GM12878 (cell line): ENCODE data around the gene TEPSIN. TPM values are rescaled to one million over a fixed set of nuclear protein-coding genes. Genes with fewer than 3 reads are reported as not detected.

Experiments
- ATAC-seq: fragments of 200-7000 bp; cut with Tn5 transposase; 3 replicates; pipeline ENCODE4 v1.9.1; 2020; ENCODE audit warnings: mild to moderate bottlenecking, moderate library complexity
- BruUV-seq: library from RNA; stranded (reverse); fragments of 400-500 nt; replicated peaks from 2 replicates; lab custom pipeline; 2021; lab: Mats Ljungman, UMichigan
- CTCF ChIA-PET: fragments of 300-600 bp; sonication (Branson Sonifier 250); formaldehyde crosslinking; extraction: SDS; loops from one replicate; lab custom pipeline; 2021; ENCODE audit warnings: inconsistent platforms; lab: Yijun Ruan, JAX
- POLR2A ChIA-PET: fragments of 350-600 bp; formaldehyde crosslinking; extraction: SDS; loops from one replicate; lab custom pipeline; 2021; ENCODE audit warnings: inconsistent platforms; lab: Charles Lee
- RAD21 ChIA-PET: fragments of 300-600 bp; sonication (Branson Sonifier 250); formaldehyde crosslinking; loops from one replicate; lab custom pipeline; 2023; ENCODE audit warnings: antibody characterized with exemption; ENCODE audit not compliant: unreplicated experiment; lab: Charles Lee
- SMC1A ChIA-PET: fragments of 300-600 bp; sonication (Branson Sonifier 250); formaldehyde crosslinking; loops from one replicate; lab custom pipeline; 2023; ENCODE audit not compliant: unreplicated experiment, uncharacterized antibody; lab: Charles Lee
- DNase-seq: peaks from one replicate; pipeline ENCODE4 v3.0.0-alpha.2; 2011; ENCODE audit warnings: low read depth, low spot score
- FAIRE-seq: peaks from 3 replicates; lab custom pipeline; 2011; peaks lifted over from hg19 to GRCh38; lab: Jason Lieb, UNC
- H2AFZ ChIP-seq: 2 replicates; pipeline ENCODE4 v1.6.0; 2011; ENCODE audit warnings: low read depth, low read length, control low read depth; ENCODE audit not compliant: control insufficient read depth
- H3K27ac ChIP-seq: 2 replicates; pipeline ENCODE4 v1.5.1; 2011; ENCODE audit warnings: control low read depth; ENCODE audit not compliant: control insufficient read depth, insufficient read depth
- H3K27me3 ChIP-seq, 2 experiments: replicated peaks in 1 of 2; 2 replicates each; pipeline versions ENCODE4 v1.6.0 to v1.6.1; 2011; ENCODE audit warnings: low read length in 1 of 2; ENCODE audit not compliant: control insufficient read depth in 2 of 2, insufficient read depth in 2 of 2
- H3K36me3 ChIP-seq, 2 experiments: 2 replicates each; pipeline ENCODE4 v1.5.1; 2011; ENCODE audit warnings: low read length in 1 of 2; ENCODE audit not compliant: control insufficient read depth in 2 of 2, insufficient read depth in 2 of 2
- H3K4me1 ChIP-seq: 2 replicates; pipeline ENCODE4 v1.6.1; 2011; ENCODE audit warnings: mild to moderate bottlenecking, low read length, moderate library complexity, mixed read lengths; ENCODE audit not compliant: control insufficient read depth, insufficient read depth
- H3K4me2 ChIP-seq: 2 replicates; pipeline ENCODE4 v1.6.0; 2011; ENCODE audit warnings: control low read depth; ENCODE audit not compliant: control insufficient read depth, insufficient read depth
- H3K4me3 ChIP-seq: fragments of 200-600 bp; sonication (generic); 2 replicates; pipeline ENCODE4 v1.5.1; 2016
- H3K79me2 ChIP-seq: 2 replicates; pipeline ENCODE4 v1.6.0; 2011; ENCODE audit warnings: low read length; ENCODE audit not compliant: control insufficient read depth, insufficient read depth
- H3K9ac ChIP-seq: 2 replicates; pipeline ENCODE4 v1.8.0; 2011; ENCODE audit warnings: low read length, control low read depth, mixed read lengths; ENCODE audit not compliant: control insufficient read depth, insufficient read depth
- H3K9me3 ChIP-seq: replicated peaks from 3 replicates; pipeline ENCODE4 v1.5.1; 2011; ENCODE audit warnings: mild to moderate bottlenecking, low read length; ENCODE audit not compliant: control insufficient read depth, insufficient read depth
- H4K20me1 ChIP-seq: 2 replicates; pipeline ENCODE4 v1.6.0; 2011; ENCODE audit not compliant: control insufficient read depth, insufficient read depth
- CHD4 ChIP-seq: fragments of 200-600 bp; sonication (generic); IDR thresholded peaks from 2 replicates; pipeline ENCODE4 v1.6.1; 2016; ENCODE audit warnings: mild to moderate bottlenecking
- DPF2 ChIP-seq: fragments of 450-650 bp; IDR thresholded peaks from 2 replicates; pipeline ENCODE4 v1.6.1; 2017; ENCODE audit warnings: mild to moderate bottlenecking
- EP300 ChIP-seq, 2 experiments: fragments of 150-350 bp in 1 of 2; IDR thresholded peaks; 2 replicates each; pipeline ENCODE4 v1.6.1; 2011 to 2012; ENCODE audit warnings: low read depth in 2 of 2, low read length in 2 of 2, borderline replicate concordance in 1 of 2, improper control_type of control experiment in 1 of 2, inconsistent platforms in 1 of 2; ENCODE audit not compliant: control insufficient read depth in 1 of 2
- FOXK2 ChIP-seq: fragments of 450-650 bp; IDR thresholded peaks from 2 replicates; pipeline ENCODE4 v1.6.1; 2017; ENCODE audit warnings: mild to moderate bottlenecking, moderate library complexity
- IKZF2 ChIP-seq, 2 experiments: fragments of 450-650 bp; IDR thresholded peaks; 2 replicates each; pipeline ENCODE4 v1.6.1; 2017; ENCODE audit warnings: mild to moderate bottlenecking in 2 of 2, moderate library complexity in 2 of 2
- NR2C2 ChIP-seq: IDR thresholded peaks from 2 replicates; pipeline ENCODE4 v1.6.1; 2011; ENCODE audit warnings: borderline replicate concordance, low read depth; ENCODE audit not compliant: control insufficient read depth, insufficient read length
- POLR2AphosphoS5 ChIP-seq: IDR thresholded peaks from 2 replicates; pipeline ENCODE4 v1.6.1; 2011; ENCODE audit warnings: mild to moderate bottlenecking, low read length, inconsistent platforms
- POU2F2 ChIP-seq: IDR thresholded peaks from 3 replicates; pipeline ENCODE4 v1.6.1; 2011; ENCODE audit warnings: low read depth, mild to moderate bottlenecking, low read length, borderline replicate concordance
- TAF1 ChIP-seq: IDR thresholded peaks from 2 replicates; pipeline ENCODE4 v1.6.1; 2011; ENCODE audit warnings: mild to moderate bottlenecking, low read depth, low read length, borderline replicate concordance
- WRNIP1 ChIP-seq: IDR thresholded peaks from 2 replicates; pipeline ENCODE4 v1.6.1; 2011; ENCODE audit warnings: low read depth, low read length, improper control_type of control experiment, borderline replicate concordance
- ZNF274 ChIP-seq: IDR thresholded peaks from one replicate; pipeline ENCODE4 v1.8.0; 2011; ENCODE audit not compliant: insufficient read length, insufficient read depth
- ZZZ3 ChIP-seq: IDR thresholded peaks from 2 replicates; pipeline ENCODE4 v1.6.1; 2011; ENCODE audit warnings: low read depth; ENCODE audit not compliant: control insufficient read depth, insufficient read length
- WGBS: methylation state at CpG from one replicate; pipeline ENCODE4 v1.1.6; 2016; ENCODE audit warnings: low lambda C conversion rate; ENCODE audit not compliant: insufficient replicate concordance, insufficient coverage; ENCODE audit errors: missing lambda C conversion rate; 5-methylcytosine and 5-hydroxymethylcytosine counted together
- in situ Hi-C: fragments of 300-500 bp; cut with MboI; formaldehyde crosslinking; loops from 9 replicates; pipeline ENCODE4 v1.14.3; 2018; ENCODE audit warnings: mixed read lengths
- intact Hi-C: fragments of 100-400 bp; cut with micrococcal nuclease; formaldehyde crosslinking; loops from one replicate; pipeline ENCODE4 v1.14.2; 2022; ENCODE audit not compliant: unreplicated experiment
- polyA plus RNA-seq, 11 experiments: library from polyadenylated mRNA; depleted of rRNA in 4 of 11; unstranded in 6 of 11; stranded (reverse) in 5 of 11; fragments of >200 nt; fragmentation: Nextera tagmentation in 4 of 11; fragmentation: Illumina TruSeq in 1 of 11; extraction: Ambion mirVana in 4 of 11; extraction: Trizol in 1 of 11; gene quantifications; 1 replicate in 1 of 11; 2 replicates in 10 of 11; pipeline versions ENCODE4 v1.2.1 to v1.2.3, GENCODE V29; 2011 to 2016; ENCODE audit warnings: inconsistent platforms in 2 of 11, missing spikeins in 2 of 11, low read depth in 1 of 11
- total RNA-seq, 4 experiments: library from RNA; depleted of rRNA in 3 of 4; stranded (reverse); fragments of >200 nt in 3 of 4; fragmentation: Illumina TruSeq in 1 of 4; extraction: Trizol in 1 of 4; gene quantifications; 2 replicates each; pipeline versions ENCODE4 v1.2.1 to v1.2.3, GENCODE V29; 2013 to 2021
- TF ChIP-seq, protein P1 (sequence below), 3 experiments: IDR thresholded peaks in 2 of 3; conservative IDR thresholded peaks in 1 of 3; 2 replicates each; pipeline ENCODE4 v1.5.1; 2011; ENCODE audit warnings: low read depth in 3 of 3, low read length in 3 of 3, mild to moderate bottlenecking in 3 of 3, control low read depth in 2 of 3, moderate library complexity in 2 of 3, inconsistent platforms in 1 of 3, mixed read lengths in 1 of 3; ENCODE audit not compliant: control insufficient read depth in 2 of 3, insufficient read depth in 1 of 3; ENCODE audit errors: extremely low read depth in 1 of 3
- TF ChIP-seq, protein P2 (sequence below): fragments of 450-650 bp; IDR thresholded peaks from 2 replicates; pipeline ENCODE4 v1.6.1; 2016; ENCODE audit warnings: mild to moderate bottlenecking
- TF ChIP-seq, protein P3 (sequence below): IDR thresholded peaks from 2 replicates; pipeline ENCODE4 v1.6.1; 2011; ENCODE audit warnings: low read depth, mild to moderate bottlenecking, low read length, moderate library complexity, borderline replicate concordance; ENCODE audit errors: extremely low read depth
- TF ChIP-seq, protein P4 (sequence below): fragments of 450-650 bp; IDR thresholded peaks from 2 replicates; pipeline ENCODE4 v1.6.1; 2016; ENCODE audit warnings: mild to moderate bottlenecking, moderate library complexity, borderline replicate concordance

The TEPSIN gene
- total and polyA plus RNA-seq, 10 of the 15 experiments (the other 5 are each of a cell fraction or from before 2014, with no cell fraction given) = 0.87 to 36.7 (median 5.3) TPM

DNA sequence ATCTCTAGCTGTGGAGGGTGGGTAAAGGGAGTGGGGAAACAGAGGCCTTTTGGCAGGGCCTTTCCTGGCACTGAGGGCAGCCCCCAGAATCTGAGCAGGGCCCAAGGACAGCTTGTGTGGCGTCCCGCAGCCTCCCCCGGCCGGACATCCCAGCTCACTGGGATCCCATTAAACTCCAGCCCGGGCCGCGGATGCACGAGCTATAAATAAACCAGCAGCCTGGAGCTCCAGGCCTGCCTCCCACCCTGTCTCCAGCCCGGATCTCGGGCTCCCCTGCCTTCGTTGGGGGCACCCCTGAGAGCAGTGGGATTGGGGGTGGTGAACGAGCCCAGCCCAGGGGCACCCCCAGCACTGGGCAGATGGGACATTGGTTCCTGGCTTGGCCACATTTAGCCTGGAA, 59.0 kb downstream of the TEPSIN start:
- in situ Hi-C loops (no loop called here), intact Hi-C loops (no loop called here)
- no TSS peak for BruUV-seq
- Histone ChIP-seq H3K4me2 (no peak overlapping the region), H3K4me3 (no peak overlapping the region), H3K79me2 (no peaks in the 10 kb centered on the region), H3K4me1 (no peaks in the 10 kb centered on the region), H2AFZ (no peak overlapping the region), H3K9me3 (no peaks in the 10 kb centered on the region; the same call in 2 of the 3 replicates), H3K36me3 (no peaks in the 10 kb centered on the region), H4K20me1 (no peaks in the 10 kb centered on the region), H3K27ac (no peak overlapping the region), H3K27me3 (no peaks in the 10 kb centered on the region), H3K9ac (no peak overlapping the region)
- FAIRE-seq (no peak), DNase-seq (no peak), ATAC-seq (no peak)
- 46% methylated on average over 12 of the region's 12 CpGs for WGBS
- ChIA-PET RAD21 (no interaction called here), CTCF (no interaction called here), POLR2A (no interaction called here), SMC1A (no interaction called here)
- no peak for TF ChIP-seq NR2C2
- TF ChIP-seq TAF1 = no peak
- TF ChIP-seq, protein P1, sequence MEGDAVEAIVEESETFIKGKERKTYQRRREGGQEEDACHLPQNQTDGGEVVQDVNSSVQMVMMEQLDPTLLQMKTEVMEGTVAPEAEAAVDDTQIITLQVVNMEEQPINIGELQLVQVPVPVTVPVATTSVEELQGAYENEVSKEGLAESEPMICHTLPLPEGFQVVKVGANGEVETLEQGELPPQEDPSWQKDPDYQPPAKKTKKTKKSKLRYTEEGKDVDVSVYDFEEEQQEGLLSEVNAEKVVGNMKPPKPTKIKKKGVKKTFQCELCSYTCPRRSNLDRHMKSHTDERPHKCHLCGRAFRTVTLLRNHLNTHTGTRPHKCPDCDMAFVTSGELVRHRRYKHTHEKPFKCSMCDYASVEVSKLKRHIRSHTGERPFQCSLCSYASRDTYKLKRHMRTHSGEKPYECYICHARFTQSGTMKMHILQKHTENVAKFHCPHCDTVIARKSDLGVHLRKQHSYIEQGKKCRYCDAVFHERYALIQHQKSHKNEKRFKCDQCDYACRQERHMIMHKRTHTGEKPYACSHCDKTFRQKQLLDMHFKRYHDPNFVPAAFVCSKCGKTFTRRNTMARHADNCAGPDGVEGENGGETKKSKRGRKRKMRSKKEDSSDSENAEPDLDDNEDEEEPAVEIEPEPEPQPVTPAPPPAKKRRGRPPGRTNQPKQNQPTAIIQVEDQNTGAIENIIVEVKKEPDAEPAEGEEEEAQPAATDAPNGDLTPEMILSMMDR (IDR thresholded peaks at IDR 0.05 in 2 of 3, conservative IDR thresholded peaks at IDR 0.05 in 1 of 3; ENCODE audit: control insufficient read depth in 2 of 3, extremely low read depth in 1 of 3, insufficient read depth in 1 of 3, low read depth in 3 of 3, low read length in 3 of 3) = no peak
- TF ChIP-seq, protein P2, sequence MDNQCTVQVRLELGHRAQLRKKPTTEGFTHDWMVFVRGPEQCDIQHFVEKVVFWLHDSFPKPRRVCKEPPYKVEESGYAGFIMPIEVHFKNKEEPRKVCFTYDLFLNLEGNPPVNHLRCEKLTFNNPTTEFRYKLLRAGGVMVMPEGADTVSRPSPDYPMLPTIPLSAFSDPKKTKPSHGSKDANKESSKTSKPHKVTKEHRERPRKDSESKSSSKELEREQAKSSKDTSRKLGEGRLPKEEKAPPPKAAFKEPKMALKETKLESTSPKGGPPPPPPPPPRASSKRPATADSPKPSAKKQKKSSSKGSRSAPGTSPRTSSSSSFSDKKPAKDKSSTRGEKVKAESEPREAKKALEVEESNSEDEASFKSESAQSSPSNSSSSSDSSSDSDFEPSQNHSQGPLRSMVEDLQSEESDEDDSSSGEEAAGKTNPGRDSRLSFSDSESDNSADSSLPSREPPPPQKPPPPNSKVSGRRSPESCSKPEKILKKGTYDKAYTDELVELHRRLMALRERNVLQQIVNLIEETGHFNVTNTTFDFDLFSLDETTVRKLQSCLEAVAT = no peak
- TF ChIP-seq POU2F2 = no peak
- TF ChIP-seq, protein P3, sequence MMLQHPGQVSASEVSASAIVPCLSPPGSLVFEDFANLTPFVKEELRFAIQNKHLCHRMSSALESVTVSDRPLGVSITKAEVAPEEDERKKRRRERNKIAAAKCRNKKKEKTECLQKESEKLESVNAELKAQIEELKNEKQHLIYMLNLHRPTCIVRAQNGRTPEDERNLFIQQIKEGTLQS = no peak
- no peak for TF ChIP-seq CHD4
- no peak for TF ChIP-seq POLR2AphosphoS5
- no peak for TF ChIP-seq DPF2
- TF ChIP-seq ZZZ3 = no peak
- no peak for TF ChIP-seq IKZF2 (IDR thresholded peaks at IDR 0.05)
- no peak for TF ChIP-seq FOXK2
- TF ChIP-seq WRNIP1 = no peak
- no peak for TF ChIP-seq EP300 (IDR thresholded peaks at IDR 0.05; ENCODE audit: borderline replicate concordance in 1 of 2, control insufficient read depth in 1 of 2, low read depth in 2 of 2, low read length in 2 of 2)
- TF ChIP-seq, protein P4, sequence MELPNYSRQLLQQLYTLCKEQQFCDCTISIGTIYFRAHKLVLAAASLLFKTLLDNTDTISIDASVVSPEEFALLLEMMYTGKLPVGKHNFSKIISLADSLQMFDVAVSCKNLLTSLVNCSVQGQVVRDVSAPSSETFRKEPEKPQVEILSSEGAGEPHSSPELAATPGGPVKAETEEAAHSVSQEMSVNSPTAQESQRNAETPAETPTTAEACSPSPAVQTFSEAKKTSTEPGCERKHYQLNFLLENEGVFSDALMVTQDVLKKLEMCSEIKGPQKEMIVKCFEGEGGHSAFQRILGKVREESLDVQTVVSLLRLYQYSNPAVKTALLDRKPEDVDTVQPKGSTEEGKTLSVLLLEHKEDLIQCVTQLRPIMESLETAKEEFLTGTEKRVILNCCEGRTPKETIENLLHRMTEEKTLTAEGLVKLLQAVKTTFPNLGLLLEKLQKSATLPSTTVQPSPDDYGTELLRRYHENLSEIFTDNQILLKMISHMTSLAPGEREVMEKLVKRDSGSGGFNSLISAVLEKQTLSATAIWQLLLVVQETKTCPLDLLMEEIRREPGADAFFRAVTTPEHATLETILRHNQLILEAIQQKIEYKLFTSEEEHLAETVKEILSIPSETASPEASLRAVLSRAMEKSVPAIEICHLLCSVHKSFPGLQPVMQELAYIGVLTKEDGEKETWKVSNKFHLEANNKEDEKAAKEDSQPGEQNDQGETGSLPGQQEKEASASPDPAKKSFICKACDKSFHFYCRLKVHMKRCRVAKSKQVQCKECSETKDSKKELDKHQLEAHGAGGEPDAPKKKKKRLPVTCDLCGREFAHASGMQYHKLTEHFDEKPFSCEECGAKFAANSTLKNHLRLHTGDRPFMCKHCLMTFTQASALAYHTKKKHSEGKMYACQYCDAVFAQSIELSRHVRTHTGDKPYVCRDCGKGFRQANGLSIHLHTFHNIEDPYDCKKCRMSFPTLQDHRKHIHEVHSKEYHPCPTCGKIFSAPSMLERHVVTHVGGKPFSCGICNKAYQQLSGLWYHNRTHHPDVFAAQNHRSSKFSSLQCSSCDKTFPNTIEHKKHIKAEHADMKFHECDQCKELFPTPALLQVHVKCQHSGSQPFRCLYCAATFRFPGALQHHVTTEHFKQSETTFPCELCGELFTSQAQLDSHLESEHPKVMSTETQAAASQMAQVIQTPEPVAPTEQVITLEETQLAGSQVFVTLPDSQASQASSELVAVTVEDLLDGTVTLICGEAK = no peak
- TF ChIP-seq ZNF274 = no peak
